GM23338 (cell line): ENCODE results near the gene SDHB. TPM values are rescaled to one million over a fixed set of nuclear protein-coding genes. Genes with fewer than 3 reads are reported as not detected.

ENCODE experiments used
- ATAC-seq: fragments of 200-7000 bp; cut with Tn5 transposase; 3 replicates; pipeline ENCODE4 v1.9.1; 2020
- DNase-seq: peaks from one replicate; pipeline ENCODE4 v3.0.0-alpha.2; 2015; ENCODE audit warnings: low spot score
- H2AFZ ChIP-seq: fragments of 200-600 bp; sonication (generic); 2 replicates; pipeline ENCODE4 v1.8.0; 2016; ENCODE audit warnings: antibody characterized with exemption, mild to moderate bottlenecking, moderate library complexity
- H3F3A ChIP-seq: fragments of 200-600 bp; sonication (generic); replicated peaks from 2 replicates; pipeline ENCODE4 v1.8.0; 2017; ENCODE audit warnings: antibody characterized with exemption, mixed run types, low read depth
- H3K27ac ChIP-seq: fragments of 200-600 bp; sonication (generic); 2 replicates; pipeline ENCODE4 v1.6.1; 2016; ENCODE audit warnings: low read depth
- H3K27me3 ChIP-seq: fragments of 200-600 bp; sonication (generic); 2 replicates; pipeline ENCODE4 v1.8.0; 2016; ENCODE audit warnings: mild to moderate bottlenecking, mixed run types, moderate library complexity; ENCODE audit not compliant: insufficient read depth
- H3K36me3 ChIP-seq: fragments of 200-600 bp; sonication (generic); 2 replicates; pipeline ENCODE4 v1.8.0; 2016; ENCODE audit warnings: mild to moderate bottlenecking; ENCODE audit not compliant: insufficient read depth
- H3K4me1 ChIP-seq: fragments of 200-600 bp; sonication (generic); 2 replicates; pipeline ENCODE4 v1.8.0; 2016; ENCODE audit warnings: mild to moderate bottlenecking, moderate library complexity; ENCODE audit not compliant: insufficient read depth
- H3K4me2 ChIP-seq: fragments of 200-600 bp; sonication (generic); 2 replicates; pipeline ENCODE4 v1.7.1; 2017; ENCODE audit warnings: mixed run types
- H3K4me3 ChIP-seq: fragments of 200-600 bp; sonication (generic); 2 replicates; pipeline ENCODE4 v1.6.1; 2016; ENCODE audit warnings: mixed run types
- H3K79me2 ChIP-seq: fragments of 200-600 bp; sonication (generic); replicated peaks from 2 replicates; pipeline ENCODE4 v1.8.0; 2017; ENCODE audit warnings: mild to moderate bottlenecking; ENCODE audit not compliant: insufficient read depth
- H3K9me2 ChIP-seq: fragments of 200-600 bp; sonication (generic); 2 replicates; pipeline ENCODE4 v1.8.0; 2017; ENCODE audit not compliant: insufficient read depth
- H4K20me1 ChIP-seq: fragments of 200-600 bp; sonication (generic); replicated peaks from 2 replicates; pipeline ENCODE4 v1.8.0; 2017; ENCODE audit warnings: mild to moderate bottlenecking; ENCODE audit not compliant: insufficient read depth
- H3K27ac Mint-ChIP-seq: 2 replicates; pipeline ENCODE4 v1.8.0; 2020; ENCODE audit warnings: inconsistent platforms, mild to moderate bottlenecking, moderate library complexity, mixed read lengths
- H3K27me3 Mint-ChIP-seq: 3 replicates; pipeline ENCODE4 v1.8.0; 2022; ENCODE audit warnings: low read depth, mild to moderate bottlenecking, moderate library complexity, mixed read lengths, inconsistent platforms; ENCODE audit not compliant: insufficient read depth, poor library complexity
- H3K36me3 Mint-ChIP-seq: 3 replicates; pipeline ENCODE4 v1.8.0; 2021; ENCODE audit warnings: low read depth, mild to moderate bottlenecking, inconsistent platforms, moderate library complexity, mixed read lengths
- H3K4me1 Mint-ChIP-seq: 3 replicates; pipeline ENCODE4 v1.8.0; 2020; ENCODE audit warnings: mild to moderate bottlenecking, inconsistent platforms, mixed read lengths
- H3K4me3 Mint-ChIP-seq: 3 replicates; pipeline ENCODE4 v1.8.0; 2021; ENCODE audit warnings: moderate library complexity, mild to moderate bottlenecking, inconsistent platforms, mixed read lengths
- H3K9me3 Mint-ChIP-seq: 3 replicates; pipeline ENCODE4 v1.8.0; 2020; ENCODE audit warnings: moderate library complexity, mild to moderate bottlenecking, inconsistent platforms, mixed read lengths
- CREB1 ChIP-seq: fragments of 250-450 bp; sonication (Bioruptor Pico); IDR thresholded peaks from 2 replicates; pipeline ENCODE4 v1.5.0; 2020; ENCODE audit warnings: low read depth, mild to moderate bottlenecking, moderate library complexity
- CTCF ChIP-seq, 2 experiments: fragments of 200-600 bp in 1 of 2; sonication (generic) in 1 of 2; conservative IDR thresholded peaks; 2 replicates each; pipeline versions ENCODE4 v1.5.1 to v1.6.1; 2016 to 2017; ENCODE audit warnings: antibody characterized with exemption in 2 of 2, low read depth in 2 of 2, mild to moderate bottlenecking in 2 of 2, moderate library complexity in 1 of 2
- ETS1 ChIP-seq: IDR thresholded peaks from 2 replicates; pipeline ENCODE4 v1.6.1; 2016; ENCODE audit warnings: antibody characterized with exemption
- EZH2 ChIP-seq: fragments of 200-600 bp; sonication (generic); IDR thresholded peaks from one replicate; pipeline ENCODE4 v1.8.0; 2017; ENCODE audit warnings: antibody characterized with exemption, mild to moderate bottlenecking, low read depth; ENCODE audit not compliant: unreplicated experiment
- EZH2phosphoT487 ChIP-seq: fragments of 200-600 bp; sonication (generic); IDR thresholded peaks from one replicate; pipeline ENCODE4 v1.8.1; 2018; ENCODE audit warnings: antibody characterized with exemption; ENCODE audit not compliant: unreplicated experiment
- JUNB ChIP-seq: IDR thresholded peaks from one replicate; pipeline ENCODE4 v1.6.1; 2016; ENCODE audit warnings: antibody characterized with exemption; ENCODE audit not compliant: unreplicated experiment
- NANOG ChIP-seq: IDR thresholded peaks from 2 replicates; pipeline ENCODE4 v1.6.1; 2016; ENCODE audit warnings: antibody characterized with exemption, borderline replicate concordance
- POLR2AphosphoS5 ChIP-seq: IDR thresholded peaks from 2 replicates; pipeline ENCODE4 v1.6.1; 2016; ENCODE audit warnings: antibody characterized with exemption, low read depth
- REST ChIP-seq: IDR thresholded peaks from one replicate; pipeline ENCODE4 v1.6.1; 2018; ENCODE audit warnings: antibody characterized with exemption; ENCODE audit not compliant: unreplicated experiment
- STAT1 ChIP-seq: IDR thresholded peaks from one replicate; pipeline ENCODE4 v1.6.1; 2016; ENCODE audit warnings: antibody characterized with exemption; ENCODE audit not compliant: unreplicated experiment
- ZNF114 ChIP-seq: fragments of 250-450 bp; sonication (Bioruptor Pico); IDR thresholded peaks from 2 replicates; pipeline ENCODE4 v1.5.0; 2020; ENCODE audit warnings: mild to moderate bottlenecking, moderate library complexity
- ZNF331 ChIP-seq: fragments of 250-450 bp; sonication (Bioruptor Pico); IDR thresholded peaks from 2 replicates; pipeline ENCODE4 v1.5.0; 2020; ENCODE audit warnings: low read depth, mild to moderate bottlenecking, moderate library complexity
- ZNF462 ChIP-seq: fragments of 250-450 bp; sonication (Bioruptor Pico); IDR thresholded peaks from 2 replicates; pipeline ENCODE4 v1.5.0; 2020; ENCODE audit warnings: mild to moderate bottlenecking, moderate library complexity
- polyA plus RNA-seq: library from polyadenylated mRNA; unstranded; fragments of >200 nt; fragmentation: Nextera tagmentation; extraction: Ambion mirVana; gene quantifications from 2 replicates; pipeline ENCODE4 v1.2.1, GENCODE V29; 2016
- total RNA-seq: library from RNA; depleted of rRNA; stranded (reverse); fragments of >200 nt; shearing (Covaris generic); gene quantifications from 2 replicates; pipeline ENCODE4 v1.2.3, GENCODE V29; 2014

SDHB gene
- total and polyA plus RNA-seq, 2 experiments from 2014 or later: 72.8 to 112 TPM

- Mint-ChIP-seq H3K27ac (no peak overlapping the region), H3K4me1 (peaks cover 40% of the 10 kb centered on the region), H3K36me3 (peaks cover 55% of the 10 kb centered on the region), H3K27me3 (peaks cover 25% of the 10 kb centered on the region), H3K4me3 (no peak overlapping the region), H3K9me3 (no peaks in the 10 kb centered on the region)
- H4K20me1 ChIP-seq: peaks cover 5% of the 10 kb centered on the region; the same call in 1 of the 2 replicates
- no peak overlapping the region for H3K4me2 ChIP-seq
- H3F3A ChIP-seq: peaks cover 10% of the 10 kb centered on the region; the same call in 1 of the 2 replicates
- H3K4me3 ChIP-seq: no peak overlapping the region
- no peaks in the 10 kb centered on the region for H3K27me3 ChIP-seq
- no peaks in the 10 kb centered on the region; the same call in 1 of the 2 replicates for H3K36me3 ChIP-seq
- TF ChIP-seq CREB1 (CRISPR knock-in tag) (no peak), ETS1 (no peak), ZNF331 (CRISPR knock-in tag) (no peak), NANOG (no peak), POLR2AphosphoS5 (no peak), ZNF462 (CRISPR knock-in tag) (no peak), ZNF114 (no peak), JUNB (no peak), CTCF (conservative IDR thresholded peaks at IDR 0.05; ENCODE audit: low read depth in 2 of 2) (no peak), REST (no peak), STAT1 (no peak), EZH2phosphoT487 (no peak), EZH2 (no peak)
- H3K9me2 ChIP-seq: no peaks in the 10 kb centered on the region
- peaks cover 9% of the 10 kb centered on the region; the same call in 1 of the 2 replicates for H3K79me2 ChIP-seq
- peaks cover 7% of the 10 kb centered on the region; the same call in 1 of the 2 replicates for H3K4me1 ChIP-seq
- no peak for ATAC-seq
- DNase-seq: no peak
- H3K27ac ChIP-seq: no peak overlapping the region
- H2AFZ ChIP-seq: no peak overlapping the region
These were observed 80.6 kb downstream of the SDHB start for GRCh38 chr1:16973215-16973614.
